Measurements from ENCODE around the gene TSPAN18.

GRCh38 chr11:44926036-44926435 lies 199.3 kb downstream of the TSPAN18 start:
- TF ChIP-seq CTCF (IDR thresholded peaks at IDR 0.05) (no peak), EP300 (IDR thresholded peaks at IDR 0.05) (no peak)

Data from stomach (tissue), 4 donors.